Adrenal gland (tissue), 5 donors: Measurements from ENCODE around the gene KRT73.

Experiments
- CTCF ChIP-seq, 6 experiments: fragments of 450-650 bp in 4 of 6; fragments of 200-600 bp in 2 of 6; sonication (generic) in 1 of 6; IDR thresholded peaks; 1 replicate in 5 of 6; 2 replicates in 1 of 6; pipeline versions ENCODE4 v1.5.1 to v1.8.0; 2016 to 2021; ENCODE audit warnings: antibody characterized with exemption in 6 of 6, mild to moderate bottlenecking in 2 of 6, moderate library complexity in 1 of 6
- POLR2A ChIP-seq, 2 donors: fragments of 450-650 bp; IDR thresholded peaks; one replicate each; pipeline ENCODE4 v1.6.1; 2017; ENCODE audit warnings: antibody characterized with exemption in 2 of 2, mild to moderate bottlenecking in 2 of 2, moderate library complexity in 1 of 2
- donor health status: DM: no; HTN: no; CAD: no.

- TF ChIP-seq POLR2A (IDR thresholded peaks at IDR 0.05) (no peak), CTCF (IDR thresholded peaks at IDR 0.05) (no peak)
These were observed 11.7 kb upstream of the KRT73 start for GRCh38 chr12:52630008-52630500.
